ENCODE data around the gene IL1RL2. TPM values are rescaled to one million over a fixed set of nuclear protein-coding genes. Genes with fewer than 3 reads are reported as not detected.

The IL1RL2 gene
- total RNA-seq, 1 donor from 2014 or later, result not detected

GRCh38 chr2:102172745-102173144 lies 14.1 kb upstream of the IL1RL2 start:
- Mint-ChIP-seq H3K27ac (no peak overlapping the region), H3K4me1 (ENCODE audit: low read depth) (no peaks in the 10 kb centered on the region), H3K9me3 (ENCODE audit: low read depth) (no peaks in the 10 kb centered on the region), H3K27me3 (peaks cover under 1% of the 10 kb centered on the region), H3K36me3 (ENCODE audit: insufficient read depth) (no peaks in the 10 kb centered on the region), H3K4me3 (ENCODE audit: low read depth) (no peak overlapping the region)
- DNase-seq (ENCODE audit: low spot score, unreplicated experiment), result no peak
- TF ChIP-seq CTCF (IDR thresholded peaks at IDR 0.05; ENCODE audit: unreplicated experiment), result no peak

DNA sequence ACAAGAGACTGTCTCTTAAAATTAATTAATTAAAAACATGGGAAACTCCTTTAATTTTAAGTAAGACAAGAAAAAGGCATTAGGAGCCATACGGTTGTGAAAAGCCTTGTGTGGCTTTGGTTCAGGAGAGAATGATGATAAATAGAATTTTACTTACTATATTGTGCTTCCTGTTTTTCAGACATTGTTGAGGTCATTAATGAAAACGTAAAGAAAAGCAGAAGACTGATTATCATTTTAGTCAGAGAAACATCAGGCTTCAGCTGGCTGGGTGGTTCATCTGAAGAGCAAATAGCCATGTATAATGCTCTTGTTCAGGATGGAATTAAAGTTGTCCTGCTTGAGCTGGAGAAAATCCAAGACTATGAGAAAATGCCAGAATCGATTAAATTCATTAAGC lies 10.7 kb upstream of the IL1RL2 start:
- H3K4me3 Mint-ChIP-seq (ENCODE audit: low read depth), result no peak overlapping the region
- H3K27ac Mint-ChIP-seq, result no peak overlapping the region
- H3K9me3 Mint-ChIP-seq (ENCODE audit: low read depth), result no peaks in the 10 kb centered on the region
- no peak for DNase-seq (ENCODE audit: low spot score, unreplicated experiment)
- H3K36me3 Mint-ChIP-seq (ENCODE audit: insufficient read depth), result no peaks in the 10 kb centered on the region
- peaks cover 4% of the 10 kb centered on the region for H3K27me3 Mint-ChIP-seq
- TF ChIP-seq CTCF (IDR thresholded peaks at IDR 0.05; ENCODE audit: unreplicated experiment), result no peak
- H3K4me1 Mint-ChIP-seq (ENCODE audit: low read depth), result peaks cover 7% of the 10 kb centered on the region

DNA sequence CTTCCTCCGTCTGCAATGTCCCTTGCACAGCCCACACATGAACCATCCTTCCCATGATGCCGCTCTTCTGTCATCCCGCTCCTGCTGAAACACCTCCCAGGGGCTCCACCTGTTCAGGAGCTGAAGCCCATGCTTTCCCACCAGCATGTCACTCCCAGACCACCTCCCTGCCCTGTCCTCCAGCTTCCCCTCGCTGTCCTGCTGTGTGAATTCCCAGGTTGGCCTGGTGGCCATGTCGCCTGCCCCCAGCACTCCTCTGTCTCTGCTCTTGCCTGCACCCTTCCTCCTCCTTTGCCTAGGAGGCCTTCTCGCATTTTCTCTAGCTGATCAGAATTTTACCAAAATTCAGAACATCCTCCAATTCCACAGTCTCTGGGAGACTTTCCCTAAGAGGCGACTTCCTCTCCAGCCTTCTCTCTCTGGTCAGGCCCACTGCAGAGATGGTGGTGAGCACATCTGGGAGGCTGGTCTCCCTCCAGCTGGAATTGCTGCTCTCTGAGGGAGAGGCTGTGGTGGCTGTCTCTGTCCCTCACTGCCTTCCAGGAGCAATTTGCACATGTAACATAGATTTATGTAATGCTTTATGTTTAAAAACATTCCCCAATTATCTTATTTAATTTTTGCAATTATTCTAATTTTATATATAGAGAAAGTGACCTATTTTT lies 8.9 kb upstream of the IL1RL2 start:
- H3K4me1 Mint-ChIP-seq (ENCODE audit: low read depth), result peaks cover 7% of the 10 kb centered on the region
- no peak overlapping the region for H3K4me3 Mint-ChIP-seq (ENCODE audit: low read depth)
- no peak for TF ChIP-seq CTCF (IDR thresholded peaks at IDR 0.05; ENCODE audit: unreplicated experiment)

DNA sequence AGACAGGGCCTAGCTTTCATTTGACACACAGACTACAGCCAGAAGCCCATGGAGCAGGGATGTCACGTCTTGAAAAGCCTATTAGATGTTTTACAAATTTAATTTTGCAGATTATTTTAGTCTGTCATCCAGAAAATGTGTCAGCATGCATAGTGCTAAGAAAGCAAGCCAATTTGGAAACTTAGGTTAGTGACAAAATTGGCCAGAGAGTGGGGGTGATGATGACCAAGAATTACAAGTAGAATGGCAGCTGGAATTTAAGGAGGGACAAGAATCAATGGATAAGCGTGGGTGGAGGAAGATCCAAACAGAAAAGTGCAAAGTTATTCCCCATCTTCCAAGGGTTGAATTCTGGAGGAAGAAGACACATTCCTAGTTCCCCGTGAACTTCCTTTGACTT lies 7.8 kb upstream of the IL1RL2 start:
- H3K27me3 Mint-ChIP-seq, result peaks cover 8% of the 10 kb centered on the region
- no peaks in the 10 kb centered on the region for H3K9me3 Mint-ChIP-seq (ENCODE audit: low read depth)
- no peak for DNase-seq (ENCODE audit: low spot score, unreplicated experiment)
- peaks cover 7% of the 10 kb centered on the region for H3K4me1 Mint-ChIP-seq (ENCODE audit: low read depth)
- no peak overlapping the region for H3K4me3 Mint-ChIP-seq (ENCODE audit: low read depth)
- no peak for TF ChIP-seq CTCF (IDR thresholded peaks at IDR 0.05; ENCODE audit: unreplicated experiment)
- H3K27ac Mint-ChIP-seq, result no peak overlapping the region
- no peaks in the 10 kb centered on the region for H3K36me3 Mint-ChIP-seq (ENCODE audit: insufficient read depth)

More for the DNA sequence above, 8.9 kb upstream of the IL1RL2 start:
- Mint-ChIP-seq H3K27ac (no peak overlapping the region), H3K9me3 (ENCODE audit: low read depth) (no peaks in the 10 kb centered on the region), H3K27me3 (peaks cover 4% of the 10 kb centered on the region), H3K36me3 (ENCODE audit: insufficient read depth) (no peaks in the 10 kb centered on the region)
- DNase-seq (ENCODE audit: low spot score, unreplicated experiment), result no peak

GRCh38 chr2:102179788-102180686 lies 6.8 kb upstream of the IL1RL2 start:
- DNase-seq (ENCODE audit: low spot score, unreplicated experiment), result no peak
- H3K36me3 Mint-ChIP-seq (ENCODE audit: insufficient read depth), result no peaks in the 10 kb centered on the region
- no peak overlapping the region for H3K4me3 Mint-ChIP-seq (ENCODE audit: low read depth)
- no peaks in the 10 kb centered on the region for H3K9me3 Mint-ChIP-seq (ENCODE audit: low read depth)
- TF ChIP-seq CTCF (IDR thresholded peaks at IDR 0.05; ENCODE audit: unreplicated experiment), result no peak
- no peak overlapping the region for H3K27ac Mint-ChIP-seq
- H3K4me1 Mint-ChIP-seq (ENCODE audit: low read depth), result peaks cover 7% of the 10 kb centered on the region
- H3K27me3 Mint-ChIP-seq, result peaks cover 8% of the 10 kb centered on the region

All from progenitor cell of endocrine pancreas (in vitro differentiated cells).